T-helper 2 cell treated with Interferon-gamma antibody and Interleukin-4, amounts not matched to agents 100 ng/mL and 5 ng/mL, for 36 hours (primary cell): Measurements from ENCODE around the gene PRKAR1B. TPM values are rescaled to one million over a fixed set of nuclear protein-coding genes. Genes with fewer than 3 reads are reported as not detected.

Experiments used
- intact Hi-C: fragments of 100-400 bp; cut with micrococcal nuclease; formaldehyde crosslinking; loops from one replicate; pipeline ENCODE4 v1.15.1; 2023
- total RNA-seq: library from RNA; stranded (reverse); gene quantifications from 2 replicates; pipeline ENCODE4 v1.2.3, GENCODE V29; 2022

Gene PRKAR1B
- total RNA-seq, 1 donor from 2014 or later, result 32.7 TPM

DNA sequence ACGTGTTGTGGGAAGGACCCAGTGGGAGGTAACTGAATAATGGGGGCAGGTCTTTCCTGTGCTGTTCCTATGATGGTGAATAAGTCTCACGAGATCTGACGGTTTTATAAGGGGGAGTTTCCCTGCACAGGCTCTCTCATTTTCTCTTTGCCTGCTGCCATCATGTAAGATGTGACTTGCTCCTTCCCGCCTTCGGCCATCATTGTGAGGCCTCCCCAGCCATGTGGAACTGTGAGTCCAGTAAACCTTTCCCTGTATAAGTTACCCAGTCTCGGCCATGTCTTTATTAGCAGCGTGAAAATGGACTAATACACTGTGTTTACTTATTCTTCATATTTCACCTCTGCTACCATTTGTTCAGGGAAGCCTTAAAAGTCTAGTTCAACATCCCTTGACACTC lies 2.8 kb downstream of the PRKAR1B start:
- intact Hi-C loops, result no loop called here

GRCh38 chr7:723541-723940 lies 3.5 kb downstream of the PRKAR1B start:
- intact Hi-C loops, result no loop called here

DNA sequence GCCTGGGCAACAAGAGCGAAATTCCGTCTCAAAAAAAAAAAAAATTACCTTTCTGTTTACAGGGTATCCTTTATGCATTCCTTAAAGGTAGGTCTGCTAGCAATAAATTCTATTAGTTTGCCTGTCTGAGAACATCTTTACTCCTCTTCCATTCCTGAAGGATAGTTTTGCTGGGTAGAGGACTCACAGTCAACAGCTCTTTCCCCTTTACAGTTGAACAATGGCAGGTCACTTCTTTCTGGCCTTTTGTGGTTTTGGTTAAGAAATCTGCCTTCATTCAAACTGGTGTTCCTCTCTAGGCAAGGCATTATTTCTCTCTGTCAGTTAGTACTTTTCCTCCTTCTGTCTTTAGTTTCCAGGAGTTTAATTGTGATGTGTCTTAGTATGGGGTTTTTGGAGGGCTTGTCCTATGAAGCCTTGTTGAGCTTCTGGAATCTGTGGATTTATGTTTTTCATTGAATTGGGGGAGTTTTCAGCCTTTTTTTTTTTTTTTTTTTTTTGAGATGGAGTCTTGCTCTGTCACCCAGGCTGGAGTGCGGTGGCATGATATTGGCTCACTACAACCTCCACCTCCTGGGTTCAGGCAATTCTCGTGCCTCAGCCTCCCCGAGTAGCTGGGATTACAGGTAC lies 5.3 kb downstream of the PRKAR1B start:
- intact Hi-C loops, result no loop called here

DNA sequence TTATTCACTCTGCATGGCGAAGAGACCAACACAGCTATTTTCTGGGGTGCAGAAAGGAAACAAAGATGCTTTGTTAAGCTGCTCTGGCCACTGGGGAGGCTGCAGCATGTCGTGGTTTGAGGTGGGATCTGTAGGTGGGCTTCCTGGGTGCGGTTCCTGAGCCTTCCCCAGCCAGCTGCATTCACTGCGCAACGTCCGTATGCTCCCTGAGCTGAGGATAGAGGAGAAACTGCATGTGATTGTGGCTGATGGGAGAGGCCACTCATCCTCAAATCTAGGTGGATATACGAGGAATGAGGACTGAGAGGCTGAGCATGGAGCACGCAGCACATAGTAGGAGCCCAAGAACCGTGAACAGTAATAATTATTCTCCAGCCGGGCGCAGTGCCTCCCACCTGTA lies 10.4 kb downstream of the PRKAR1B start:
- intact Hi-C loops, result no loop called here

- intact Hi-C loops, result no loop called here
Observed at GRCh38 chr7:716222-716621, 10.9 kb downstream of the PRKAR1B start.

- intact Hi-C loops, result no loop called here
Observed at GRCh38 chr7:714251-714671, 12.8 kb downstream of the PRKAR1B start.

GRCh38 chr7:713488-714230 lies 13.4 kb downstream of the PRKAR1B start:
- intact Hi-C loops, result no loop called here

DNA sequence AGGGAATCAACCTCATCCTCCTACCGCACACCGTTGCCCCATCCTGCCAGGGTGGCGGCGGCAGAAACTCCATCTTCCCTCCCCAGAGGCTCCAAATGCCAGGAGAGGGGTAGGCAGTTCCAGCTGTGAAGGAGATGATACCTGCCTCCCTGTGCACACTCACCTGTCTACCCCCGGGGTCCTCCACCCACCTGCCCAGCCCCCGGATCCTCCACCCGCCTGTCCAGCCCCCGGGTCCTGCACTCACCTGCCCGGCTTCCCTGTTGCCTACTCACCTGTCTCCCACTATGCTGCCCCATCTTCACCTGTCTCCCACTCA lies 14.0 kb downstream of the PRKAR1B start:
- intact Hi-C loops, result no loop called here

- intact Hi-C loops, result no loop called here
Observed at GRCh38 chr7:712381-713138, 14.5 kb downstream of the PRKAR1B start.

DNA sequence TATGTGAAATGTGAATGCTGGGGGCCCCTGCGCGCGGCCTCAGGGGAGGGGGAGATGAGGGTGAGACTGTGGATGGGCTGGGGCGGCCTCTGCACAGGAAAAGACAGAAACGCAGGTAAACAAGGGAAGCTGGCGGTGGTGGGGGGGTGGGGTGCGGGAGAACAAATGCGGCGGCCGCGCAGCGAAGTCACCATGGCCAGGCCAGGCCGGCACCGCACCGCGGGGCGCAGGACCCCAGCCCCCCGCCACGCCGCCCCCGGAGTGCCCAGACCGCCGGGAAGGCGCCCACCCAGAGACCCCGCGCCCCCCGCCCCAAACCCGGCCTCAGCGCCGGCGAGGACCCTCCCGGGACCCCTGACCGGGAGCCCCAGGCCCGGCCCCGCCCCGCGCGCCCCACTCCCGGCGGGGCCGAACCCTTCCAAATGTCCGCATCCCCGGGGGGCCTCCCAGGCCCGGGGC lies 15.1 kb downstream of the PRKAR1B start:
- intact Hi-C loops, result no loop called here

DNA sequence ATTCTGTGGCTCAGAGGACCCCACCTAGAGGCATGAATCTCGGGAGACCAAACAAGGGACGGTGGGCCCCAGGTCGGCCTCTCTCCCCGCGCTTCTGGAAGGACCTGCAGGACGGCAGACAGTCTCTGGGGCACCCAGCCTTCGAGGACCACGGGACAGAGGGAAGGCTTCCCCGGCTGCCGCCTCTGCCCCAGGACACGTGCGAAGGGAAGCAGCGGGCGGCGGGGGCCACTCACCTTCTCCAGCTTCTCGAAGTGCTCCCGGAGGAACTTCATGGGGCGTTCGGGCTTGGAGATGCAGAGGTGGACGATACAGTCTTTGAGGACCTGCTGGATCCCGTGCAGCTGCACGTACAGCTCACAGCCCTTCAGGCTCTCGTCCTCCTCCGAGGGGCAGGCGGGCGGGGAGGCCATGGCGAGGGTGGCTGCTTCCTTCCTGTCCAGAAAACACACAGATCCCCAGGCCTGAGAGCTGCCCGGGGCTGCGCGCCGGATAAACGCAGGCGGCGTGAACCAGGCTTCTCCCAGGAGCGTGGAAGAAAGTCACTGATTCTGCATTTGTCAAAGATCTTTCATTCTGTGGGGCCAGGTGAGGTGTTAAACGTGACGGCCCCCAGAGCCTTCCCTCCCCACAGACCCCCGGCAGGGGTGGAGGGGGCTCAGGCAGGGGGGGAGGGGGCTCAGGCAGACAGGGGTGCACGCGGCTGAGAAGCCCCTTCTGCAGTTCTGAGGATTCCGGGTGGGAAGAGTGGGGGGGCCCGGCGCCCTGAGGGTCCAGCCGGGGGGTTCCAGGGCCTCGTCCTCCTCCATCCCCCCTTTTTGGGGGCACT lies 15.8 kb downstream of the PRKAR1B start:
- intact Hi-C loops, result no loop called here

DNA sequence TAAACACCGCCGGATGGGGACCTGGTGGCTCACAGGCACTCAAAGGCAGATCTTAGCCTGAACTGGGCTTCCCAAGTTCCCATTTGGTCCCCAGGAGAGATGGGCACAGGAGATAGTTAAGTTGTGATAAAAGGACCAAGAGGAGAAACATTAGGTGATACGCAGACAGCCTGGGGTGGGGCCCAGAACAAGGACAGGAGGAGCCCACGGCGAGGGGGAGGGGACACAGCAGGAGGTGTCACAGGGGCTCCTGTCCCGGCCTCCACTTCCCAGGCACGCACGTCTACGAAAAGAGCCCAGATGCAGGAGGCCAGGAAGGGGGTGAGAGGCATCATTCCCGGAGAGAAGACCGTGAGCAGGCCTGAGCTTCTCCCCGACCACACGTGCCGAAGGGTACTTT lies 16.9 kb downstream of the PRKAR1B start:
- intact Hi-C loops, result no loop called here

DNA sequence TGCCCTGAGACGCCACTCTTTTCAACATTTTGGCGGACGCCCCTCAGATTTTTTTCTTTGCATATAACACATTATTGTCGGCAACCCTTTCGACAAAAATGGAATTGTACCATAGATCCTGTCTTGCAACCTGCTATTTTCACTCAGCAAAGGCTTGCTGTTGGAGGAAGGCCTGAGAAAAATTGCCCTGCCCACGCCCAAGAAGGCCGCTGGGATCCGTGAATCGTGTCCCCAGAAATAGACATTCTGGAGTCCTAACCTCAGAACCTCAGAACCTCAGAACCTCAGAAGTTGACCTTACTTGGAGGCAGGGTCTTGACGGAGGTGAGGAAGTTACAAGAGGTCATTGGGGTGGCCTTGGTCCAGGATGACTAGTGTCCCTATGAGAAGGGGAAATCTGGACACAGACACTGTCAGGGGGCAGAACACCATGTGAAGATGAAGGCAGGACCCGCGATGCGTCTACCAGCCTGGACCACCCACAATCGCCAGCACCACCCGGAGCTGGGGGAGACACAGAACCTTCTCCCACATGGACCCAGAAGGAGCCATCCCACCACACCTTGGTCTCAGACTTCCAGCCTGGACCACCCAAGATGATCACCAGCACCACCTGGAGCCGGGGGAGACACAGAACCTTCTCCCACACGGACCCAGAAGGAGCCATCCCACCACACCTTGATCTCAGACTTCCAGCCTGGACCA lies 19.6 kb downstream of the PRKAR1B start:
- intact Hi-C loops, result no loop called here

GRCh38 chr7:706721-707120 lies 20.4 kb downstream of the PRKAR1B start:
- intact Hi-C loops, result no loop called here

DNA sequence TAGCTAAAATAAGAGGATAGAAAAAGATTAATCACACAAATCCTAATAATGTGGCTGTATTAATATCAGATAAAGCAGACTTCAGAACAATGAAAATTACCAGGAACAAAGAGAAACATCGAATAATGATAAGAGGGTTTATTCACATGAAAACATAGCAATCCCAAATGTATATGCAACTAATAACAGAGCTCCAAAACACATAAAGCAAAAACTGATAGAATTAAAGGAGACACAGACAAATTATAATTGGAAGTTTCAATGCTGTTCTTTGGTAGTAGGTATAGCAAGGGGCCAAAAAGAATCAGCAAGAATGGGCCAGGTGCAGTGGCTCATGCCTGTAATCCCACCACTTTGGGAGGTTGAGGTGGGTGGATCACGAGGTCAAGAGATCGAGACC lies 24.0 kb downstream of the PRKAR1B start:
- intact Hi-C loops, result no loop called here

- intact Hi-C loops, result no loop called here
Observed at GRCh38 chr7:701086-701671, 25.9 kb downstream of the PRKAR1B start.

GRCh38 chr7:699476-700170 lies 27.5 kb downstream of the PRKAR1B start:
- intact Hi-C loops, result no loop called here

DNA sequence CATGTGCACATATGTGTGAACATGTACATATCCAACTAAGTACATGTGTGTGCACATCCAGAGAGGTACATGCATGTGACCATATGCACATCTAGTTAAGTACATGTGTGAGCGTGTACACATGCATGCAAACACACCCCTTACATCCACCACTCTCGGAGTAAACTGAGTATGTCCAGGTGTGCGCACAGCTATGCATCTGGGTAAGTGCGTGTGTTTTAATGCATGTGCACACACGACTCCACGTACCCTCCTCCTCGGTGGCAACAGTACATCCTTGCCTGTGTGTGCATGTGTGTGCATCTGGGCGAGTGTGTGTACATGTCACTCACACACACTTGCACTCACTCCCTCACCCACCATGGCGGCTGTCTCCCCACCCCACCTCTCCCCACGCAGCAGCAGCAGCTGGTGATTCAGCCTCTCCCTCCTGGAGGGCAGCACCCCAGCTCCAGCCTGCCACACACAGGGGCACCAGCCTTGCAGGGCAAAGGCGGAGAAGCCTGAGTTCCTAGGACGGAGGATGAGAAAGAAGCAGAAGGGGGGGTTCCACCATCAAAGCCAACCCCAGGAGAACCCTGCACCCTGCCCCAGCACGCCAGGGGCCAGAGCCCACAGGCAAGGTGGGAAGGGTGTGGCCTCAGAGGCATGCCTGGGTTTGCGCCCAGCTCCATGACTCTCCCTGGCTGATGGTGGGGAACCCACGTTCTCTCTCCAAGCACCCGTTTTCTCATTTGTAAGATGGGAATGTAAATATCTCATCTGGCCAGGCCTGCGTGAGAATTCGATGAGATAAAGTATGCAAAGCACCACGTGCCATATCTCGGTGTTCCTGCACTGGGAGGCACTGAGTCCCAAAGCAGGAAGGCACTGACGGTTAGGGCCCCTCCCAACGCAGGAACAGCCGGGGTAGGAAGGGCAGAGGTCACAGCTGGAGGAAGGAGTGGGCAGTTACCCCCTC lies 28.3 kb downstream of the PRKAR1B start:
- intact Hi-C loops, result no loop called here
